Adrenal gland (tissue), 12 donors: ENCODE measurements around the gene ITPR3. TPM values are rescaled to one million over a fixed set of nuclear protein-coding genes. Genes with fewer than 3 reads are reported as not detected.
A peak's percentile ranks its signal among the peaks of the same experiment; 100 is the strongest.
"Not testable (repeated sequence)": the region's sequence is repeated elsewhere in the genome, so short reads cannot be mapped to it uniquely, and the experiment has no call there.

ENCODE experiments used
- DNase-seq, 7 donors: peaks; one replicate each; pipeline ENCODE4 v3.0.0-alpha.2; 2019 to 2020
- H3K27ac ChIP-seq, 5 donors: fragments of 200-600 bp; sonication (generic) in 4 of 5; 1 replicate in 3 of 5; 2 replicates in 2 of 5; pipeline versions ENCODE4 v1.5.1 to v1.8.0; 2016 to 2020; ENCODE audit warnings: mild to moderate bottlenecking in 1 of 5
- H3K27me3 ChIP-seq: fragments of 200-600 bp; 2 replicates; pipeline ENCODE4 v1.8.0; 2021
- H3K36me3 ChIP-seq, 2 donors: fragments of 200-600 bp; replicated peaks in 1 of 2; 1 replicate in 1 of 2; 2 replicates in 1 of 2; pipeline versions ENCODE4 v1.5.1 to v1.8.0; 2018 to 2022
- H3K4me1 ChIP-seq, 2 donors: fragments of 200-600 bp; replicated peaks in 1 of 2; 1 replicate in 1 of 2; 2 replicates in 1 of 2; pipeline versions ENCODE4 v1.5.1 to v1.8.0; 2018 to 2021
- H3K4me3 ChIP-seq, 4 donors: fragments of 200-600 bp; sonication (generic) in 3 of 4; one replicate each; pipeline ENCODE4 v1.5.1; 2016 to 2018
- H3K9me3 ChIP-seq, 3 donors: fragments of 200-600 bp; sonication (generic) in 1 of 3; replicated peaks in 1 of 3; 1 replicate in 2 of 3; 2 replicates in 1 of 3; pipeline versions ENCODE4 v1.5.1 to v1.8.0; 2016 to 2021
- CTCF ChIP-seq, 6 experiments: fragments of 450-650 bp in 4 of 6; fragments of 200-600 bp in 2 of 6; sonication (generic) in 1 of 6; IDR thresholded peaks; 1 replicate in 5 of 6; 2 replicates in 1 of 6; pipeline versions ENCODE4 v1.5.1 to v1.8.0; 2016 to 2021; ENCODE audit warnings: antibody characterized with exemption in 6 of 6, mild to moderate bottlenecking in 2 of 6, moderate library complexity in 1 of 6
- POLR2A ChIP-seq, 2 donors: fragments of 450-650 bp; IDR thresholded peaks; one replicate each; pipeline ENCODE4 v1.6.1; 2017; ENCODE audit warnings: antibody characterized with exemption in 2 of 2, mild to moderate bottlenecking in 2 of 2, moderate library complexity in 1 of 2
- WGBS, 4 donors: extraction: QIAGEN DNeasy Blood & Tissue Kit in 2 of 4; methylation state at CpG; one replicate each; pipeline versions ENCODE4 v1.1.5 to v1.1.7; 2013 to 2017; 5-methylcytosine and 5-hydroxymethylcytosine counted together
- intact Hi-C, 2 donors: fragments of 100-400 bp; cut with DNase I; formaldehyde crosslinking; loops; one replicate each; pipeline versions ENCODE4 v1.14.1 to v1.15.0; 2022 to 2023
- polyA plus RNA-seq, 3 donors: library from polyadenylated mRNA; stranded (reverse); fragments of 200-250 nt in 2 of 3; fragments of 350-450 nt in 1 of 3; fragmentation: Illumina TruSeq in 1 of 3; extraction: RNeasy Lipid Tissue Mini Kit (QIAGEN cat#74804) in 1 of 3; gene quantifications; one replicate each; pipeline ENCODE4 v1.2.3, GENCODE V29; 2013 to 2014
- total RNA-seq, 9 donors: library from RNA; depleted of rRNA in 4 of 9; stranded (reverse); fragments of >200 nt in 4 of 9; fragments of 120-200 nt in 1 of 9; fragmentation: NEBNext Ultra II Directional in 1 of 9; extraction: Animal tissue kit (Norgen Biotek cat#: 25700) in 1 of 9; gene quantifications; one replicate each; pipeline versions ENCODE4 v1.1.0 to v1.2.4, GENCODE V29; 2013 to 2023
- donor health status: healthy with polysubstance abuse.
- donor health status: Bipolar disorder and iron deficiency.
- donor health status: DM: yes; HTN: yes; CAD: no.
- donor health status: DM: no; HTN: no; CAD: no.
- donor health status: DM: no; HTN: no; CAD: no.
- donor health status: DM: yes; HTN: yes; CAD: no.

Gene ITPR3
- total and polyA plus RNA-seq, 12 donors, result 1.3 to 38.1 (median 23.9) TPM

DNA sequence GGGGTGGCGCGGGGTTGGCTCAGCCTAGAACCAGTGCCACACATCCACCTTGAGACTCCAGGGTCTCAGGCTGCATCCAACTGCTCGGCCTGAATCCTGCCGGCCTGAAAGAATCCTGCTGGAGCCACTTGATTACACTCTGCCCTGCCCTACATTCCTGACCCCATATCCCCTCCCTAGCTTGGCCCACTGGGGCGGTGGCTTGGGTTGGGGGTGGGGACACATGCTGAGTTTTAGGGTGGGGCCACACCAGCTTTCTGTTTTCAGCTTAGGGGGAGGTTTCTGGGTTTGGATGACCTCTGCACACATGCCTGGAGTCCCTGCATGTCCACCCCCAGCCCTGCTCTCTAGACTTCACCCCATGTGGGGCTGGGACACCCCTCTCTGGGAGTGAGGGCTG, 6.8 kb downstream of the ITPR3 start:
- intact Hi-C loops, result no loop called here
- Histone ChIP-seq H3K4me1 (peaks cover 10 to 17% of the 10 kb centered on the region in 2 donors), H3K9me3 (no peaks in the 10 kb centered on the region), H3K36me3 (no peaks in the 10 kb centered on the region), H3K27me3 (no peaks in the 10 kb centered on the region), H3K27ac (peak overlapping the region in 1 of 5 donors; percentile 38), H3K4me3 (no peak overlapping the region)
- no peak for DNase-seq
- TF ChIP-seq POLR2A (IDR thresholded peaks at IDR 0.05) (no peak), CTCF (IDR thresholded peaks at IDR 0.05) (no peak)
- 57 to 83% (median 78%) methylated on average over 3 to 5 of the region's 5 CpGs for WGBS, 4 donors

- Histone ChIP-seq H3K4me1 (peaks cover 9 to 15% of the 10 kb centered on the region in 2 donors), H3K9me3 (no peaks in the 10 kb centered on the region), H3K36me3 (no peaks in the 10 kb centered on the region), H3K27ac (peak overlapping the region in 1 of 5 donors; percentile 38), H3K27me3 (no peaks in the 10 kb centered on the region), H3K4me3 (no peak overlapping the region)
- TF ChIP-seq POLR2A (IDR thresholded peaks at IDR 0.05) (no peak), CTCF (IDR thresholded peaks at IDR 0.05) (no peak)
- intact Hi-C loops, result no loop called here
- no peak for DNase-seq
- 86 to 94% (median 90%) methylated on average over 5 to 7 of the region's 7 CpGs for WGBS, 4 donors
Measured at GRCh38 chr6:33628401-33628964, 7.4 kb downstream of the ITPR3 start.

DNA sequence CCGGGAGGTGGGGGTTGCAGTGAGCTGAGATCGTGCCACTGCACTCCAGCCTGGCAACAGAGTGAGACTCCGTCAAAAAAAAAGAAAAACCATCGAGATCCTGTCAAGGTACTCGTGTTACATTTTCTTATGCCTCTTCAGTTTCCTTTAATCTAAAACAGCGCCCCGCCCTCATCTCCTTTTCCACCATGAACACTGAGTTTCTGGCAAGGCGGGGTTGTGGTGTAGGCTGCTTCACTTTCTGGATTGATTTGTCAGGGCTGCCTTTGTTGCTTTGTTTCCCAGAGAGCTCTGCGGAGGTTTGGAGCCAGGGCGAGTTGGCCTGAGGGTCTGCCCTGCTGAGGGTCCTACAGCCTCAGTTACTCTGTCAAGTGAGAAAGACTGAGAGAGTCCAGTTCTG, 8.9 kb downstream of the ITPR3 start:
- H3K9me3 ChIP-seq, result no peaks in the 10 kb centered on the region
- H3K4me1 ChIP-seq, result peaks cover 14 to 15% of the 10 kb centered on the region in 2 donors
- H3K27ac ChIP-seq, result no peak overlapping the region
- H3K27me3 ChIP-seq, result no peaks in the 10 kb centered on the region
- H3K4me3 ChIP-seq, result no peak overlapping the region
- DNase-seq, result no peak
- WGBS, 4 donors, result 88 to 93% (median 91%) methylated on average over 9 to 10 of the region's 10 CpGs
- TF ChIP-seq CTCF (IDR thresholded peaks at IDR 0.05) (no peak), POLR2A (IDR thresholded peaks at IDR 0.05) (no peak)
- intact Hi-C loops, result loop anchor here (5.0 to 10.0 kb wide), 2 partner anchors 38 to 45 kb away; partner anchors contain the start of gene BAK1 (in 1 of the 2)
- H3K36me3 ChIP-seq, result no peaks in the 10 kb centered on the region

- H3K27me3 ChIP-seq, H3K36me3 ChIP-seq, H3K9me3 ChIP-seq, H3K4me3 ChIP-seq, DNase-seq, H3K27ac ChIP-seq: not testable (repeated sequence)
- WGBS, 4 donors, result 94 to 99% (median 96%) methylated on average over 13 of the region's 13 CpGs
- H3K4me1 ChIP-seq, result peaks cover 12 to 14% of the 10 kb centered on the region in 2 donors
- intact Hi-C loops, result loop anchor here (5.0 to 10.0 kb wide), 2 partner anchors 39 to 47 kb away; partner anchors contain the start of gene BAK1 (in 1 of the 2)
Measured at GRCh38 chr6:33631521-33631920, 10.4 kb downstream of the ITPR3 start.
